Suppressor macrophage treated with lipopolysaccharide for 1 hour (primary cell): ENCODE measurements around the gene PNMA6E.

Experiments
- DNase-seq, 3 donors: peaks; one replicate each; pipeline ENCODE4 v3.0.0-alpha.2; 2020 to 2022

PNMA6E gene

DNA sequence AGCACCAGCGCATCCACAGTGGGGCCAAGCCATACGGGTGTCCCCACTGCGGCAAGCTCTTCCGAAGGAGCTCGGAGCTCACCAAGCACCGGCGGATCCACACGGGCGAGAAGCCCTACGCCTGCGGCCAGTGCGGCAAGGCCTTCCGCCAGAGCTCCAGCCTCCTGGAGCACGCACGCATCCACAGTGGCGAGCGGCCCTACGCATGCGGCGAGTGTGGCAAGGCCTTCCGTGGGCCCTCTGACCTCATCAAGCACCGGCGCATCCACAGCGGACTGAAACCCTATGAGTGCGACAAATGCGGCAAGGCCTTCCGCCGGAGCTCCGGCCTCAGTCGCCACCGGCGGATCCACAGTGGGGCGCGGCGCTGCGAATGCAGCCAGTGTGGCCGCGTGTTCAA, 53.6 kb downstream of the PNMA6E start:
- DNase-seq, result no peak
